ENCODE measurements around the gene TRAPPC3L.
A peak's percentile ranks its signal among the peaks of the same experiment; 100 is the strongest.
"Not testable (repeated sequence)": the region's sequence is repeated elsewhere in the genome, so short reads cannot be mapped to it uniquely, and the experiment has no call there.

TRAPPC3L gene

DNA sequence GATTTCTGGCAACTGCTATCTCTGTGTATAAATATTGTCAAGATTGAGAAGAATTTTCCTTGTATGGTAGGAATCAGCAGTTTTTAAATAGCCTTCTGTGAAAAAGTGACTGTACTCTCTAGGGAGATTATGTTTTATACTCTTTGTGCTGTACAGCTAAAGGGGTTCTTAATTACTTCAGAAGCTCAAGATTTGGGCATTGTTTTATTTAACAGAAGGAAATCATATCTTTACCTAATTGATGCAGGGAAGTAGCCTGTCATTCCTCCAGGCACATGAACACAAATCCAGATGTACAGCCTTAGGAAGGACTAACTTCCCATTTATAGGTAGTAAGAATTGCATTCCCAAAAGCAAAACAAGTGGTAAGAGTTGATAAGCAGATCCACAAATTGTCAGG is 32.8 kb downstream of the TRAPPC3L start:
- DNase-seq (ENCODE audit: low spot score), result no peak

DNA sequence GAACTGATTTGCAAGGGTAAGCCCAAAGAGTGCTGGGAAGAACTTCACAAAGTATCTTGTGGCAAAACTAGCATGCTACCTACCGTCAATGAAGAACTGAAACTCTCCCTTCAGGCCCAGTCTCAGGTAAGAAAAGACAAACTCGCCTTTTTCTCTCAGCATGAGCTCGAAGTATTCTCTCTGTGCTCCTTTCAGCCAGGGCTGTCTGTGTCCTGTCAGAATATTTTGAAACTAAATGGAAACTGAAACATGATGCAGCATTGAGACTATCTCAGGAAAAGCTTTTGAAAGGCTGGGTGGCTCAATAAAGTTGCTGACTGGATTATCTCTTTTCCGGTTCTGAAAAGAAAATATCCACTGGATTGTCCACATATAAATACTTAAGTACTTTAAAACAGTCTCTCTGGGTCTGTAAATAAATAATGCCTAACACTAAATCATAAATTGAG is 33.3 kb downstream of the TRAPPC3L start:
- no peak for DNase-seq (ENCODE audit: low spot score)

DNA sequence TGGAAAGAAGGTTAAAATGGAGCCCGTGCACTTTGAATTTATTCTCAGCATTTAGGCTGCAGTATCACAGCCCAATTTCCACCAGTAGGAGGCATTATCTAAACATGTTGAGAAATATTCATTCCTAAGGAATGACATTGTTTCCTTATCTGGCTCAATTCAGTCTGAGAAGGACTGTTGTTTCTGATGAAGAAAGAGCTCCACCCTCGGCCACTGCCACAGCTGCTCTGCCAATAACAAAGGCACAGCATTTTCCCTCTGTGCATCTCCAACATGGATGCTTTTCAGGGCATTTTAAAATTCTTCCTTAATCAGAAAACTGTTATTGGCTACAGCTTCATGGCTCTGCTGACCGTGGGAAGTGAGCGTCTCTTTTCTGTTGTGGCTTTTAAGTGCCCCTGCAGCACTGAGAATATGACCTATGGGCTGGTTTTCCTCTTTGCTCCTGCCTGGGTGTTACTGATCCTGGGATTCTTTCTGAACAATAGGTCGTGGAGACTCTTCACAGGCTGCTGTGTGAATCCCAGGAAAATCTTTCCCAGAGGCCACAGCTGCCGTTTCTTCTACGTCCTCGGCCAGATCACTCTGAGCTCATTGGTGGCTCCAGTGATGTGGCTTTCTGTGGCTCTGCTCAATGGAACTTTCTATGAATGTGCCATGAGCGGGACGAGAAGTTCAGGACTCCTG is 33.9 kb downstream of the TRAPPC3L start, which contains the start of gene CALHM5:
Gene CALHM5, plus strand, starts transcription at position 216 of the 687 bp plus-strand sequence. Its CDS starts 58 bp downstream, at position 274.
- DNase-seq (ENCODE audit: low spot score), result no peak

DNA sequence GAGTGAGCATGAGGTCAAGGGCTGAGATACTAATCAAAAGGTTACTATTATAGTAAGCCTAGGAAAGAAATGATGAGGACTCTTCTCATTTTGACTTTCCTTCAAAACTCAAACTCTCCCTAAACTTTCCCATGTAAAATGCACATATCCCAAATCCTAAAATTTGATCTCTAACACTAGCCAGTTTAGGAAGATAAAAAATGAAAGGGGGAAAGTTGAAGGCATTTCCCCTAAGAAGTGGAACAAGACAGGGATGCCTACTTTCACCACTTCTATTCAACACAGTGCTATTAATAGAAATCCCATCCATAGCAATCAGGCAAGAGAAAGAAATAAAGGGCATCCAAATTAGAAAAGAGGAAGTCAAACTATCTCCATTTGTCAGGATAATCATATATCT is 37.0 kb downstream of the TRAPPC3L start:
- no peak for DNase-seq (ENCODE audit: low spot score)

DNA sequence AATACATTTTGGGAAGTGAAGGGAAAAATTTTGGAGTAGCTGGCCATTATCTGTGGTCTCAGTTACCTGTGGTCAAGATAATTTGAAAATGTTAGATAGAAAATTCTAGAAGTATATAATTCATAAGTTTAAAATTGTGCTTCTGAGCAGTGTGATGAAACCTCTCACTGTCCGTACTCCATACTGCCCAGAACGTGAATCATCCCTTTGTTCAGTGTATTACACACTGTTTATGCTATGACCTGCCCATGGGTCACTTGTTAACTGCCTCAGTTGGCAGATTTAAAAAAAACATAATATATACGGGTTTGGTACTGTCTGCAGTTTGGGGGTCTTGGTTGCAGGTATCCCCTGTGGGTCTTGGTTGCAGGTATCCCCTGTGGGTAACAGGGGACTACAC is 38.2 kb downstream of the TRAPPC3L start:
- DNase-seq (ENCODE audit: low spot score), result no peak

DNA sequence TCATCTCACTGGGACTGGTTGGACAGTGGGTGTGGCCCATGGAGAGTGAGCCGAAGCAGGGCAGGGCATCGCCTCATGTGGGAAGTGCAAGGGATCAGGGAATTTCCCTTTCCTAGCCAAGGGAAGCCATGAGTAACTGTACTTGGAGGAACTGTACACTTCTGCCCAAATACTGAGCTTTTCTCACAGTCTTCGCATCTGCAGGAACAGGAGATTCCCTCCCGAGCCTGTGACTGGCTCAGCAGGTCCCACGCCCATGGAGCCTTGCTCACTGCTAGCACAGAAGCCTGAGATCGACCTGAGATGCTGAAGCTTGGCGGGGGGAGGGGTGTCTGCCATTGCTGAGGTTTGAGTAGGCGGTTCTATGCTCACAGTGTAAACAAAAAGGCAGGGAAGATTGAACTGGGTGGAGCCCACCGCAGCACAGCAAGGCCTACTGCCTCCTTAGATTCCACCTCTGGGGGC is 44.5 kb downstream of the TRAPPC3L start:
- no peak for DNase-seq (ENCODE audit: low spot score)

DNA sequence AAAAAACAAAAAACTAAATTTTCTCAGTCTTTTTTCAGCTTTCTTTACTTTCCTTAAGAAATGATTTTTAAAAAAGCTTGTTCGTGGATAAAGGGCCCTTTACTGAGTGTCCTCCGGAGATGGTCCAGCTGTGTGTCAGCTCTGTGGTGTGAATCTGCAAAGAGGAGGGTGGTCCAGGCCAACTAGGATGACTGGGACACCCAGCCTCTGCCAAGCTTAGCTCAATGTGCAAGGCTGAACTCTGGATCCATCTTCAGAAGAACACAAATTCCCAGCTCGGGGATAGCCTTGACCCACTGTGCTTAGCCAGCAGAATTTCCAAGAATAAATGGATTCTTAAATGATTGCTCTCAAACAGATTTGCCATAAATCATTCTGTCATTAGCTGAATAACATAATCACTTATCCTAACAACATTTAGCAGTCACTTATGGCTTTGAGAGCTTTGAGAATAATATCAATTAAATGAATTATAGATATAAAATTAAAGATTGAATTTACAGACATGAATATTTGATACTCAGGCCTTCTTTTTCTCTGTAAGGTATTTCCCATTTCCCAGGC is 48.3 kb downstream of the TRAPPC3L start:
- DNase-seq (ENCODE audit: low spot score), result no peak

DNA sequence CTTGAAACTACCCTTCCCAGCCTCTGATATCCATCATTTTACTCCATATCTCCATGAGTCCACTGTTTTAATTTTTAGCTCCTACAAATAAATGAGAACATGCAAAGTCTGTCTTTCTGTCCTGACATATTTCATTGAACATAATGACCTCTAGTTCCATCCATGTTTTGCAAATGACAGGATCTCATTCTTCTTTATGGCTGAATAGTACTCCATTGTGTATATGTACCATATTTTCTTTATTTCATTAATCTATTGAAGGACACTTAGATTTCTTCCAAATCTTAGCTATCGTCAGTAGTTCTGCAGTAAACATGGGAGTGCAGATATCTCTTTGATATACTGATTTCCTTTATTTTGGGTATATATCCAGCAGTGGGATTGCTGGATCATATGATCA is 50.3 kb downstream of the TRAPPC3L start:
- not testable (repeated sequence) for DNase-seq (ENCODE audit: low spot score)

DNA sequence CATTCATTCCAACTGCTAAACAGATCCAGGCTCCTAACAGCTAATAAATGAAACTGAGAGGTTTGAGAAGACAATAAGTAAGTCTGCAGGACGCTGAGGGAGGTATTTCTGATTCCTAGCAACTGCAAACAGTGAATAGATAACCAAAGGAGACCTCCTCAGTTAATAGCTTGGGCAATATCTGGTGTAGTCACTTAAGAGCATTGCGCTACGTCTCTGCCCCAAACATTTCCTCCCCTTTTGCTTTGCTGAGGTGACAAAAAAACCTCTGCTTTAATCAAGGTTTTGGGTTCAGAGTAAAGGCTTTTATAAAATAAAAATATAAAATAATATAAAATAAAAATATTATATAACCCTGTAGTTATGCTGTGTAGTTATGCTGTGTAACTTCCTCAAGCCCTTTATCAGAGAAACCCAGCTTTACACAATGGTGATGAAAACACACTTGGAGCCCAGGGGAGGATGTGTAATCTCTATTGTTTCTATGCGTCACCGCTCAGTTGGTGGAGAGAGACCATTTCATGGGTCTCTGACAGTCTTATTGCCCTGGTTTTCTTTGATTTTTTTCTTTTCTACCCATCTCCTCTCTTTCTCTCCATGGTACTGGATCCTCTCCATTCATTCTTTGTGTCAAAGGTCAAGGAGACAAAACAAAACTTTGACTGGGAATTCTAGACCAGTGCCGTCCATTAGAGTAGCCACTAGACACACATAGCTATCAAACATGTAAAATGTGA is 53.0 kb downstream of the TRAPPC3L start:
- no peak for DNase-seq (ENCODE audit: low spot score)

DNA sequence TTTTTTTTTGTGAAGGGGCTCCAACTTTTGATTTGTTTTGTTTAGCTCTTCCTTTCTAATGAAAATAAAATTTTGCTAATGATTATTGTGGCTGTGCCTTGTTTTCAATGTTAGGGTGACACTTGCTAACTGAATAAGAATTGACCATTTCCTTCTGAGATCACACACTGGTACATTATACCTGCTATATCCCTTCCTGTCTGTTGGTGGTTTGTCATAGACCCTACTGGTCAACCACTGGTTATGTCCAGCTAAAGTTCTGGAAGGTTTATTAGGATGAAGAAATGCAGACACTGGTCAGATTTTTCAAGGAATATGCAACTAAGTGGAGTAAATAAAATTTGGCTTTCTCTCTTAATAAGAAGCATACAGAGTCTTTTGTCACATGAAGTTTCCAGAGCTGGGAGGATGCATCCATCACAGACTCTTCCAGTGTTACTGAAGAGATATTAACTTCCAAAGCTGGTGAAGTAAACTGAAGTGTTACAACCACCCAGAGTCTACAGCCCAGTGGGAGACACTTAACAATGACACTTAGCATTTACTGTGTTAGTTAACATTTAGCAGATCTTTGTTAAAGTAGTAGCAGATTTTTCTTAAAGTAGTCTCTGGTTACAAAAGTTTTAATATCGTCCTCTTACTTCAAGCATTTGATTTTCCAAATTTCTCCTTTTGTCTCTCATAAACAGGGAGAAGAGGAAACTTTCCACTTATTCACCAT is 53.7 kb downstream of the TRAPPC3L start:
- DNase-seq (ENCODE audit: low spot score), result no peak

DNA sequence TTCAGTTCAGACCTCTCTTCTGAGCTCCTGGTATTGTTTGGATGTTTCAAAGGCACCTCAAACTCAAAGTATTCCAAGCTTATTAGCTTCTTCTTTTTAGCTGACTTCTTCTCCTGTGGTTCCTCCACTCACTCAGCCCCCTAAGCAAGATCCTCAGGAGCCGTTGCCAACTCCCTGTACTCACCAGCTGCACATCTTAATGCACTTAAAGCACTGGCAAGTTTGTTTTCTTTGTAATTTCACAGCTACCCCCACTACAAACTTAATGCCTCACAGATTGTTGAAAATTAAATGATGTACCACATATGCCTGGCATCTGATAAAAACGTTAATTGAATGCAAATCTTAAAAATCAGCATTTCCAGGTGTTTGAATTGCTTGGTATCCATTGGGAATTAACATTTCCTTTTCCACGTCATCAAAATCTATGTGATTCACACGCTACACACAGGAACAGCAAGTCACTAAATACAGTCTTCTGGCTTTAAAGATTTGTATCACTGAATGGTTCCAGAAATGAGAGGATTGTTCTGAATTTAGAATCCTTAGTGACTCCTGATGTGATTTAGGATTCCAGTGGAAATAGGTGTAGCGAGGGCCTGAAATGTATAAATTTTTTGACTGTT is 59.8 kb downstream of the TRAPPC3L start:
- DNase-seq (ENCODE audit: low spot score), result no peak

DNA sequence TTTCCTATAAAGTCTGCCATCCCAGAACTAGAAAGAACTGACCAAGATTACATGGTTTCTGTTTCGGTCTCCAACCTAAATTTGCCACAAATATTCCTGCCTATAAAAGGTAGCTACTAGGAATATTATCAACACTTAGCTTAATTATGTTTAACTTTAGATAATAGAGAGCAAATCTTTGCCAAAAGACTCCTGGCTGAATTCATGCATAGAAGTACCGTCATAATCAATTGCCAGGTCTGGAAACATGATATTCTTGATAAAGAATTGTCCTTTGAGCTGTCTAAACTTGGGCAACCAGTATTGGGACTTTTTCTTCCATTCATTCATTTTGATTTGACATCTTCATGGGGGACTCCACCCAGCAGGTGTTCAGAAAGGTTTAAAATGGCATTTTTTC is 61.9 kb downstream of the TRAPPC3L start:
- DNase-seq (ENCODE audit: low spot score), result no peak

DNA sequence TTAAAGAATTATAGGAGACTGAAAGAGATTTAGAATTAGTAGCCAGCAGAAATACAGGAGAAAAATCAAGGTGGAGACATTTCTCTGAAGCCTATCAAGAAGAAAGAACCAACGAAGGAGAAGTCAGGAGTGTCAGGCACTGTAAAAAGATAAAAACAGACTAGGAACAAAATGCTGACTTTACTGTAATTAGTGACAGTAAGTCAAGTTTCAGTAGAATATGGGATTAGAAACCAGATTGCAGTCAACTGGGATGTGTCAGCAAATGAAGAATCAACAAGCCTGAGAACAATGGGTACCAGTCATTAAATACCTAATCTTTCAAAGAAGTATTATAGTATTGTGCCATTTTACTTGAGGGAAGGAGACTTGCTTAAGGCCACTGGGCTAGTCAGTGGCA is 62.7 kb downstream of the TRAPPC3L start:
- no peak for DNase-seq (ENCODE audit: low spot score)

DNA sequence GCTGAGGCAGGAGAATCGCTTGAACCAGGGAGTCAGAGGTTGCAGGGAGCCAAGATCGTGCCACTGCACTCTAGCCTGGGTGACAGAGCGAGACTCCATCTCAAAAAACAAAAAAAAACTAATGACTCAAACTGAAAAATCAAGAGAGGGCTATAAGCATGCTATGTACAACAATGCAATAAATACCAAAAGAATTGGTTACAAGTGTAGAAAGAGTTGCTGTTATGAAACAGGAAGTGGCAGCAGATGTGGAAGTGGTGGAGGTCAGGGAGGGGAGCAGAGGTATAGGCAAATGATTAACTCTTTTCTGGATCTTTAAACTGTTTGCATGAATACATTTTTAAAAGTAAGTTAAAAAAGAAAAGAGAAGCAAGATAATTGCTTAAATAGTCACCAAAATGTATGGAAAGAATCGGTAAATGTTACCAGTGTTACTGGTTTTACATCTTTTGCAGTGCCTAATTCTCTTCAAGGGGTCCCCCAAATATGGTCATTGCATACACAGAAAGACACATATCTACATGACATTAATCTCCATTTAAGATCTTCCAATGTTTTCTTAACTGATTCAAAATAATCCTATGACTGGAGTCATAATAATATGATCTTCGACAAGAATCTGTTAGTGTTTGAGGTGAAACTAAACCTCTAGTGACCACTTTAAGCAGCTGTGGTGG is 69.3 kb downstream of the TRAPPC3L start:
- DNase-seq (ENCODE audit: low spot score), result peak; percentile 68

DNA sequence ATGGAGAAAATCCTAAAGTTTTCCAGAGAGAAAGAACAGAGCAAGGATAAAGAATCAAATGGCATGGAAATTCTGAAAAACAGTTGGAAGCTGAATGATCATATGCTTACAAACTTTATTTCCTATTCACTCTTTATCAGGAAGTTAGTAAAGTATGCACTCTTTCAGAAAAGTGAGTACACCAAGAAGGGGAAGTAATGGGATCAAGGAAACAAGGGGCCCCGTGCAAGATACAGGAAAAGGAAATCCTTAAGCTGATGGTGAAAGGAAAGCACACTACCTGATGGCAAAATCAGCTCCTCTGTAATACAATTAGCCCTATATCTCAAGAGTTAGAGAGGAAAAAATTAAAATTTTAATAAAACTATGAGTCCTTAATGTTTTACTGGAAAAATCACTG is 70.3 kb downstream of the TRAPPC3L start:
- DNase-seq (ENCODE audit: low spot score), result no peak

DNA sequence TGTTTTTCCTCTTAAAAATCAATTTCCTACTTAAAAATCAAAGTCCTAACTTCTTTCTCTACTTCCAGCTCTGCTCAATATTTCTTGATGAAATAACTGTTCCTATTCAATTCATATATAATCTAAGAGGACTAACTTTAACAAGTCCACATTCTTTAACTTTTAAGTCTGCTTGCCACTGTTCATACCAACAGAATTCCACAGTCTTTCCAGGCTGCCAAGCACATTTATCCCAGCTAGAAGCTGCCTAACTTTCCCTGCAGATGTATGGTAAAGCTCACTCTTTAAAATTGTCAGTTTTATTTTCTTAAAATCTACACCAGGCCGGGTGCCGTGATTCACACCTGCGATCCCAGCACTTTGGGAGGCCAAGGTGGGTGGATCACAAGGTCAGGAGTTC is 72.8 kb downstream of the TRAPPC3L start:
- no peak for DNase-seq (ENCODE audit: low spot score)

DNA sequence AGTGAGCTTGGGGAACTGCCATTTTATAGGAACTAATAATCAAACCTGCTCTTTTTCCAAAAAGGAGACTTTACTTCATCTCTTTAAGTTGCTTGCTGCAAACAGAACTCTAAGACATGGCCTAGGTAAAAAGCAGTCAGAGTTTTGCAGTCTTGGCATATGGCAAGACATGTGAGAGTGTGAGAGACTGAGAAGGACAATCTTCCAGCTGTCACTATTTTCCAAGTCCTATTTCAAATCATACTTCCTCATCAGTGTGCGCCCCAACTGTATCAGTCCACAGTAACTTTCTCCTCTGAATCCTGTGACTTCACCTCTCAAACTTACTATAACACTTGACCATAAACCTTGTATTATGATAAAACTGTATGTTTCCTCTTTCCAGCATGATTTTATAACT is 74.0 kb downstream of the TRAPPC3L start:
- no peak for DNase-seq (ENCODE audit: low spot score)

DNA sequence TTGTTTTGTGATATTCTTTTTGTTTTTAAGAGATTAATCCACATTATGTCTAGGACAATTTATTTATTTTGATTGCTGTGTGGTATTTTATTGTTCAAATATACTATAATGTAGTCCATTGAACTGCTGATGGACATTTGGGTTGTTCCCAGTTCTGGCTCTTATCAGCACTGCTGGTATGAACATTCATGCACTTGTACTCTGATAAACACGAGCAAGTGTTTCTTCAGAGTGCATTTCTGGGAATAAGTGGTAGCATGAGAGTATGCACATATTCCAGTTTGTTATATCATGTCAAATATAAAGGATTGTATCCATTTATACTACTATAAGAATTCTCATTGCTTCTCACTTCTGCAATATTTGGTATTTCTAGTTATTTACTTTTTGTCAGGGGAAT is 77.2 kb downstream of the TRAPPC3L start:
- no peak for DNase-seq (ENCODE audit: low spot score)

DNA sequence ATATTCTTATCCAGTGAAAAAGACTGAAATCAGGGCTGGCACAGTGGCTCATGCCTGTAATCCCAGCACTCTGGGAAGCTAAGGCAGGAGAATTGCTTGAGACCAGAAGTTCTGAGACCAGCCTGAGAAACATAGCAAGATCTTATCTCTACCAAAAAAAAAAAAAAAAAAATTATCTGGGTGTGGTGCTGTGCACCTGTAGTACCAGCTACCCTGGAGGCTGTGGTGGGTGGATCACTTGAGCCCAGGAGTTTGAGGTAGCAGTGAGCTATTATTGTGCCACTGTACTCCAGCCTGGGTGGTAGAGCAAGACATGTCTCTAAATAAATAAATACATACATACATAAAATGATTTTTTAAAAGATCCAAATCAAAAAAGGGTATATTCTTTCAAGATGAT is 78.0 kb downstream of the TRAPPC3L start:
- no peak for DNase-seq (ENCODE audit: low spot score)

DNA sequence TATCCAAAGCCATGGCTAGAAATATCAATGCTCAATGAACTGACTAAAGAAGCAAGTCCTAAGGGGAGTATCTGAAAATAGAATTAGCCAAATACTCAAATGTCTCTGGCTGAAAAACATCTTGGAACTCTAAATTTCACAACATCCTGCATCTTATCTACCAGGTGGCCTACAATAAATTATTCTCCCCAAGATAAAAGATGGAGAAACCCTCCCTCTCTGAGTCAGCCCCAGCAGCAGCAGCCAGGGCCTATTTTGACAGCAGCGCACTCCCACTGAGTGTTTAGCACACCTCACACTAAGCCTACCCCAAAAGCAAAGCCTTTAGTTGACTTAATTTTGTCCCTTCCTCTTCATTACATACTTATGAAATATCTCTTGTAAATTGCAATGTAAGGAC is 78.4 kb downstream of the TRAPPC3L start:
- DNase-seq (ENCODE audit: low spot score), result no peak

DNA sequence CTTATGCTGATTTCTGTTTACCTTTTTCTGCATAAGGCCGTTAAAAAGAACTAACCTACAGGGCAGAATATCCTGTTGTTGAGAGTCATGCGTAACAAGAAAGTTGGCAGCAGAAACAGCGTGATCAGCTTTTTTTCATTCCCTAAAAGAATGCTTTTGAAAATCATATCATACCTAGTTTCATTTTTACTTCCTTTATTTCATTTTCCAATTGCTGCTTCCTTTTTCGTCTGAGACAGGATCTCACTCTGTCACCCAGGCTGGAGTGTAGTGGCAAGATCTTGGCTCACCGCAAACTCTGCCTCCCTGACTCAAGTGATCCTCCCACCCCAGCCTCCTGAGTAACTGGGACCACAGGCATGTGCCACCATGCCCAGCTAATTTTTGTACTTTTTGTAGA is 80.2 kb downstream of the TRAPPC3L start:
- DNase-seq (ENCODE audit: low spot score), result peak; percentile 46
